ENCODE measurements around the gene LRRN4CL. TPM values are rescaled to one million over a fixed set of nuclear protein-coding genes. Genes with fewer than 3 reads are reported as not detected.
A peak's percentile ranks its signal among the peaks of the same experiment; 100 is the strongest.

LRRN4CL gene
- total and polyA plus RNA-seq, 2 of the 4 experiments (the other 2 are of a cell fraction): 0.36 to 0.84 TPM

DNA sequence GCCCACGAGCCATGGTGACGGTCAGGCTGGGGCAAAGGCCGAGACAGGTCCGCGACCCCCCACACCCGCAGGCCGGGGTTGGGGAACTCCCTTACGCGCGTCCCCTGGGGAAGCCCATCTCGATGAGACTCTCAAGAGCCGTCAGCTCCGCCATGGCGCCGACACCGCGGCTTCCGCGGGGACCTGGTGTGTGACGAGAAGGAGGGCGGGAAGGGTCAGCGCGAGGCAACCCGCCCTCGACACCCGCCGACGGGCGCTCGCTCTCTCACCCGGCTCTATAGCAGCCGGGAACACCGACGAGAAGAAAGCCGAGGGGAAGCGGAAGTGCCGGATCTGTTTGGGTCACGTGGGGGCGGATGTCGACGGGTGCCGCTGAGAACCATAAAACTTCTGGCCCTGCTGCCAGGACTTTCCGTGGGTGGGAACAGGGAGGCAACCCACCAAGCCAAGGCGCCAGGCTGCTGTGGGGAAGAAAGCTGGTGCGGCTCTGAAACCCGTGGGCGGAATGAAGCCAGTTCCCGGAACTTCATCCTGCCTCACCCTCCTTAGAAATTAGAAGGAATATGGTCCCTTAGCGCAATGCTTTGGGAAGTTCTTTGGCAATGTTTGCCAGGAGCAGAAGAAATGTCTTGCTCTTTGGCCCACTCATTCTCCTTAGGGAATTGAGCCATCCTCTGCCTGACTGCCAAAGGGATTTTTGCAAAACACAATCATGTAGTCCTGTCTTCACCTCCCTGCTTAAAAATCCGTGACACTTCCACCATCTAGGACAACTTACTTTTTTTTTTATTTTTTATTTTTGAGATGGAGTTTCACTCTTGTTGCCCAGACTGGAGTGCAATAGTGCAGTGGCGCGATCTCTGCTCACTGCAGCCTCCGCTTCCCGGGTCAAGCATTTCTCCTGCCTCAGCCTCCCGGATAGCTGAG is 10.3 kb downstream of the LRRN4CL start, which contains the start of gene UBXN1:
TSS of gene UBXN1 (minus strand) at position 304 of the 927 bp plus-strand sequence. CDS start at position 154, 150 bp downstream.
- DNase-seq: peak; percentile 83
- Histone ChIP-seq H3K4me2 (ENCODE audit: low read depth, low read length) (peak within 1 kb of the TSS; percentile 99), H3K18ac (ENCODE audit: low read depth, low read length) (peak within 1 kb of the TSS; percentile 87), H3K23ac (ENCODE audit: low read depth, low read length) (peak within 1 kb of the TSS; percentile 84), H3K36me3 (ENCODE audit: control insufficient read depth, insufficient read depth, low read length) (peaks cover 15% of the 10 kb centered on the region), H3K4me3 (ENCODE audit: insufficient read depth, low read depth, low read length) (peak within 1 kb of the TSS; percentile 94), H3K79me1 (ENCODE audit: low read depth in 1 of 2, low read length in 2 of 2) (peaks cover 5 to 24% of the 10 kb centered on the region in 2 experiments; a peak in 3 of 4 replicates), H4K8ac (ENCODE audit: low read depth in 2 of 2, low read length in 2 of 2) (peak within 1 kb of the TSS; percentile 97 to 98), H3K4me1 (ENCODE audit: control insufficient read depth, insufficient read depth, low read length) (peaks cover 8% of the 10 kb centered on the region), H4K20me1 (ENCODE audit: insufficient read depth, low read length) (no peaks in the 10 kb centered on the region), H2BK120ac (ENCODE audit: low read depth, low read length) (peak within 1 kb of the TSS; percentile 70), H3K27me3 (ENCODE audit: control insufficient read depth, insufficient read depth, low read length) (no peaks in the 10 kb centered on the region), H4K91ac (ENCODE audit: insufficient read depth, low read depth, low read length) (peak within 1 kb of the TSS; percentile 92), H2AK5ac (ENCODE audit: low read depth, low read length) (peak within 1 kb of the TSS; percentile 76), H3K9ac (ENCODE audit: low read depth, low read length) (peak within 1 kb of the TSS; percentile 96), H2AK9ac (replicated peaks; ENCODE audit: low read depth, low read length, poor library complexity) (peak within 1 kb of the TSS; percentile 98), H2AFZ (replicated peaks; ENCODE audit: low read length, poor library complexity) (peak within 1 kb of the TSS; percentile 97), H3K27ac (ENCODE audit: insufficient read depth, low read length) (peak within 1 kb of the TSS; percentile 96), H2BK5ac (ENCODE audit: low read depth, low read length, poor library complexity, severe bottlenecking) (peak within 1 kb of the TSS; percentile 86), H2BK15ac (ENCODE audit: low read depth, low read length) (peak within 1 kb of the TSS; percentile 83; the same call in 1 of the 3 replicates), H3K9me3 (ENCODE audit: control insufficient read depth, insufficient read depth, low read length) (no peaks in the 10 kb centered on the region), H3K56ac (ENCODE audit: extremely low read depth, insufficient read depth, low read length) (peak within 1 kb of the TSS; percentile 86), H3K4ac (ENCODE audit: low read depth, low read length) (peak within 1 kb of the TSS; percentile 85), H2BK20ac (ENCODE audit: low read depth, low read length) (peak within 1 kb of the TSS; percentile 44), H4K5ac (ENCODE audit: low read depth, low read length) (peak within 1 kb of the TSS; percentile 99), H3K9me1 (ENCODE audit: insufficient read depth, low read length) (peaks cover 4% of the 10 kb centered on the region; the same call in 1 of the 2 replicates), H3K14ac (replicated peaks; ENCODE audit: low read depth, low read length) (peak within 1 kb of the TSS; percentile 90)
- intact Hi-C loops (cut with micrococcal nuclease): loop anchor here (1.0 kb wide), 1 partner anchor 8 kb away; the partner anchor contains the start of gene UQCC3
- 0% methylated on average over 1 of the region's 55 CpGs; no CpG with 5 or more reads in 1 of the 2 experiments for WGBS, 2 experiments (ENCODE audit: extremely low coverage in 2 of 2, insufficient read length in 1 of 2)
- dilution Hi-C loops (cut with HindIII; ENCODE audit: low sequenced_read_pairs, unreplicated experiment): no loop called here
- CTCF ChIA-PET: interaction anchor here (0.7 to 1.4 kb wide), 2 partner anchors 10 to 85 kb away, joined by 3 to 5 read pairs; partner anchors contain the start of gene LRRN4CL
- peak; percentile 73 for ATAC-seq (ENCODE audit: low read depth)
- in situ Hi-C loops (cut with MboI; ENCODE audit: low sequenced_read_pairs): no loop called here
- BruUV-seq (replicated peaks): no TSS peak
- POLR2A ChIA-PET (ENCODE audit: unreplicated experiment): interaction anchor here (1.5 kb wide), 1 partner anchor 14 kb away, joined by 10 read pairs; the partner anchor contains the start of genes C11orf98 and CSKMT
- TF ChIP-seq POLR2A (IDR thresholded peaks at IDR 0.05; ENCODE audit: low read depth, low read length): peak; percentile 80
- TF ChIP-seq, protein P1, sequence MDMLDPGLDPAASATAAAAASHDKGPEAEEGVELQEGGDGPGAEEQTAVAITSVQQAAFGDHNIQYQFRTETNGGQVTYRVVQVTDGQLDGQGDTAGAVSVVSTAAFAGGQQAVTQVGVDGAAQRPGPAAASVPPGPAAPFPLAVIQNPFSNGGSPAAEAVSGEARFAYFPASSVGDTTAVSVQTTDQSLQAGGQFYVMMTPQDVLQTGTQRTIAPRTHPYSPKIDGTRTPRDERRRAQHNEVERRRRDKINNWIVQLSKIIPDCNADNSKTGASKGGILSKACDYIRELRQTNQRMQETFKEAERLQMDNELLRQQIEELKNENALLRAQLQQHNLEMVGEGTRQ (IDR thresholded peaks at IDR 0.05; ENCODE audit: low read depth, low read length): peak; percentile 98
- no peak for TF ChIP-seq MAFK (IDR thresholded peaks at IDR 0.05; ENCODE audit: low read depth, low read length)
- TF ChIP-seq CEBPB (IDR thresholded peaks at IDR 0.05; ENCODE audit: low read depth, low read length): peak; percentile 13; the same call in 1 of the 2 replicates
- peak; percentile 55; the same call in 1 of the 2 replicates for TF ChIP-seq BHLHE40 (IDR thresholded peaks at IDR 0.05; ENCODE audit: low read depth, low read length)
